K562 (cell line): ENCODE data around the gene MMP28. TPM values are rescaled to one million over a fixed set of nuclear protein-coding genes. Genes with fewer than 3 reads are reported as not detected.

ENCODE experiments used
- ATAC-seq: fragments of 200-7000 bp; cut with Tn5 transposase; 3 replicates; pipeline ENCODE4 v1.9.1; 2020; ENCODE audit warnings: moderate library complexity
- BruUV-seq: library from RNA; stranded (reverse); fragments of 400-500 nt; replicated peaks from 2 replicates; lab custom pipeline; 2021; lab: Mats Ljungman, UMichigan
- CTCF ChIA-PET: fragments of 300-600 bp; formaldehyde crosslinking; extraction: SDS; loops from one replicate; lab custom pipeline; 2021; ENCODE audit warnings: low intra/inter-chr PET ratio; lab: Yijun Ruan, JAX
- POLR2A ChIA-PET: fragments of 300-600, 350-650 bp; sonication (Branson Sonifier 250); formaldehyde crosslinking; extraction: SDS; loops from one replicate; lab custom pipeline; 2021; ENCODE audit warnings: antibody characterized with exemption, inconsistent platforms; lab: Yijun Ruan, JAX
- DNase-seq, 4 experiments: peaks; one replicate each; pipeline versions ENCODE4 v3.0.0 to v3.0.0-alpha.2; 2011 to 2018; ENCODE audit warnings: low spot score in 3 of 4, mixed read lengths in 3 of 4; ENCODE audit errors: extremely low read depth in 1 of 4
- FAIRE-seq: peaks from 2 replicates; lab custom pipeline; 2011; peaks lifted over from hg19 to GRCh38; lab: Jason Lieb, UNC
- H2AFZ ChIP-seq: 2 replicates; pipeline ENCODE4 v1.6.0; 2011; ENCODE audit warnings: low read depth, low read length, control low read depth, inconsistent platforms
- H3K27ac ChIP-seq: fragments of 200-600 bp; 3 replicates; pipeline ENCODE4 v1.8.0; 2011; ENCODE audit warnings: low read depth, mild to moderate bottlenecking, control low read depth, inconsistent platforms, low read length, moderate library complexity, mixed read lengths; ENCODE audit errors: extremely low read depth
- H3K27me3 ChIP-seq, 2 experiments: fragments of 300-600 bp in 1 of 2; 2 replicates in 1 of 2; 3 replicates in 1 of 2; pipeline versions ENCODE4 v1.6.0 to v1.8.0; 2011; ENCODE audit warnings: inconsistent platforms in 2 of 2, low read length in 2 of 2, mild to moderate bottlenecking in 1 of 2, mixed read lengths in 1 of 2, moderate library complexity in 1 of 2; ENCODE audit not compliant: control insufficient read depth in 2 of 2, insufficient read depth in 2 of 2
- H3K36me3 ChIP-seq: fragments of 300-600 bp; 3 replicates; pipeline ENCODE4 v1.8.0; 2011; ENCODE audit warnings: mild to moderate bottlenecking, low read length, inconsistent platforms; ENCODE audit not compliant: control insufficient read depth, insufficient read depth
- H3K4me1 ChIP-seq, 2 experiments: fragments of 200-600 bp in 1 of 2; replicated peaks in 1 of 2; 2 replicates in 1 of 2; 3 replicates in 1 of 2; pipeline versions ENCODE4 v1.5.1 to v1.8.0; 2011; ENCODE audit warnings: inconsistent platforms in 2 of 2, low read length in 2 of 2, mild to moderate bottlenecking in 1 of 2, mixed read lengths in 1 of 2, moderate library complexity in 1 of 2; ENCODE audit not compliant: control insufficient read depth in 2 of 2, insufficient read depth in 2 of 2
- H3K4me2 ChIP-seq: 2 replicates; pipeline ENCODE4 v1.6.1; 2011; ENCODE audit warnings: low read length, control low read depth, inconsistent platforms, mixed read lengths; ENCODE audit not compliant: insufficient read depth
- H3K4me3 ChIP-seq: fragments of 200-600 bp; sonication (generic), shearing (Covaris generic); 2 replicates; pipeline ENCODE4 v1.5.1; 2016; ENCODE audit warnings: control low read depth, inconsistent platforms
- H3K79me2 ChIP-seq: fragments of 200-600 bp; 3 replicates; pipeline ENCODE4 v1.8.0; 2011; ENCODE audit warnings: low read length, inconsistent platforms; ENCODE audit not compliant: control insufficient read depth, insufficient read depth
- H3K9ac ChIP-seq, 2 experiments: 2 replicates each; pipeline versions ENCODE4 v1.6.0 to v1.6.1; 2011; ENCODE audit warnings: low read depth in 2 of 2, low read length in 2 of 2, control low read depth in 1 of 2, inconsistent platforms in 1 of 2, mild to moderate bottlenecking in 1 of 2, mixed read lengths in 1 of 2; ENCODE audit not compliant: insufficient read depth in 1 of 2
- H3K9me1 ChIP-seq: one replicate; pipeline ENCODE4 v1.6.0; 2011; ENCODE audit warnings: inconsistent platforms, mild to moderate bottlenecking, low read length, moderate library complexity; ENCODE audit not compliant: control insufficient read depth, insufficient read depth
- H3K9me3 ChIP-seq: replicated peaks from 2 replicates; pipeline ENCODE4 v1.5.1; 2011; ENCODE audit warnings: low read depth, low read length, inconsistent platforms; ENCODE audit not compliant: control insufficient read depth, insufficient read depth
- H4K20me1 ChIP-seq: replicated peaks from 2 replicates; pipeline ENCODE4 v1.6.1; 2011; ENCODE audit warnings: low read length, inconsistent platforms, mixed read lengths; ENCODE audit not compliant: control insufficient read depth, insufficient read depth
- CHD1 ChIP-seq: fragments of 200-600 bp; sonication (generic); IDR thresholded peaks from one replicate; pipeline ENCODE4 v1.6.1; 2012; ENCODE audit warnings: mild to moderate bottlenecking, moderate library complexity, low read length, inconsistent platforms
- JUN ChIP-seq, 2 experiments: sonication (generic) in 1 of 2; formaldehyde crosslinking in 1 of 2; IDR thresholded peaks; 2 replicates each; pipeline versions ENCODE4 v1.6.1 to v1.8.0; 2012 to 2022; ENCODE audit warnings: borderline replicate concordance in 2 of 2, mild to moderate bottlenecking in 2 of 2, improper control_type of control experiment in 1 of 2, low read depth in 1 of 2, low read length in 1 of 2, missing genetic modification reagents in 1 of 2
- JUNB ChIP-seq: fragments of 450-650 bp; formaldehyde crosslinking; conservative IDR thresholded peaks from 2 replicates; pipeline ENCODE4 v1.4.0; 2020; ENCODE audit warnings: mild to moderate bottlenecking
- MYBL2 ChIP-seq, 2 experiments: fragments of 450-650 bp in 1 of 2; sonication (generic) in 1 of 2; formaldehyde crosslinking in 1 of 2; IDR thresholded peaks; 2 replicates each; pipeline versions ENCODE4 v1.6.1 to v1.8.1; 2017 to 2022; ENCODE audit warnings: borderline replicate concordance in 1 of 2, inconsistent platforms in 1 of 2, low read depth in 1 of 2, mild to moderate bottlenecking in 1 of 2, missing genetic modification reagents in 1 of 2, moderate library complexity in 1 of 2
- NCOA1 ChIP-seq: fragments of 450-650 bp; IDR thresholded peaks from 2 replicates; pipeline ENCODE4 v1.6.1; 2016; ENCODE audit warnings: low read depth
- NUFIP1 ChIP-seq: fragments of 450-650 bp; IDR thresholded peaks from 2 replicates; pipeline ENCODE4 v1.6.1; 2018; ENCODE audit not compliant: partially characterized antibody
- RBM34 ChIP-seq: fragments of 200-400 bp; formaldehyde crosslinking; IDR thresholded peaks from 2 replicates; pipeline ENCODE4 v1.6.1; 2018; ENCODE audit warnings: low read length, borderline replicate concordance; ENCODE audit not compliant: insufficient read depth
- SRSF7 ChIP-seq: fragments of 200-400 bp; formaldehyde crosslinking; optimal IDR thresholded peaks from 2 replicates; pipeline ENCODE3; 2017; ENCODE audit warnings: mild to moderate bottlenecking, low read depth, low read length
- VEZF1 ChIP-seq: fragments of 200-800 bp; sonication (Bioruptor generic); IDR thresholded peaks from 2 replicates; pipeline ENCODE4 v1.6.1; 2017; ENCODE audit warnings: missing genetic modification characterization, missing compliant biosample characterization
- ZNF431 ChIP-seq: sonication (generic); formaldehyde crosslinking; IDR thresholded peaks from 2 replicates; pipeline ENCODE4 v1.8.0; 2022; ENCODE audit warnings: mild to moderate bottlenecking, missing genetic modification reagents
- ZNF444 ChIP-seq: fragments of 250-450 bp; sonication (Bioruptor Pico); IDR thresholded peaks from 2 replicates; pipeline ENCODE4 v1.4.0; 2020; ENCODE audit warnings: mild to moderate bottlenecking, moderate library complexity
- ZNF830 ChIP-seq: fragments of 250-450 bp; sonication (Bioruptor Pico); IDR thresholded peaks from 2 replicates; pipeline ENCODE4 v1.5.0; 2021; ENCODE audit warnings: mild to moderate bottlenecking
- WGBS: fragments of 100-300 bp; shearing (Covaris generic); methylation state at CpG from one replicate; pipeline ENCODE4 v1.1.6; 2016; ENCODE audit warnings: low coverage, mixed read lengths; ENCODE audit not compliant: insufficient coverage; ENCODE audit errors: missing lambda C conversion rate; 5-methylcytosine and 5-hydroxymethylcytosine counted together
- in situ Hi-C: fragments of 300-500 bp; cut with MboI; formaldehyde crosslinking; loops from 4 replicates; pipeline ENCODE4 v1.15.0; 2018; ENCODE audit warnings: inconsistent platforms, mixed read lengths
- intact Hi-C: fragments of 100-400 bp; cut with micrococcal nuclease; formaldehyde crosslinking; loops from 2 replicates; pipeline ENCODE4 v1.14.2; 2022
- polyA plus RNA-seq, 8 experiments: library from polyadenylated mRNA; depleted of rRNA in 4 of 8; stranded (reverse) in 5 of 8; unstranded in 3 of 8; fragments of >200 nt; fragmentation: Nextera tagmentation in 2 of 8; fragmentation: Illumina TruSeq in 1 of 8; extraction: Ambion mirVana in 2 of 8; extraction: Trizol in 1 of 8; gene quantifications; 2 replicates each; pipeline versions ENCODE4 v1.2.1 to v1.2.3, GENCODE V29; 2011 to 2014; ENCODE audit warnings: inconsistent platforms in 1 of 8, missing spikeins in 1 of 8
- total RNA-seq, 7 experiments: library from RNA; depleted of rRNA in 6 of 7; stranded (reverse); fragments of >200 nt in 6 of 7; fragmentation: Illumina TruSeq in 2 of 7; extraction: Trizol in 2 of 7; gene quantifications; 2 replicates each; pipeline versions ENCODE4 v1.2.1 to v1.2.3, GENCODE V29; 2011 to 2021; ENCODE audit warnings: low replicate concordance in 1 of 7

MMP28 gene
- total and polyA plus RNA-seq, 9 of the 15 experiments (the other 6 are each of a cell fraction or from before 2014, with no cell fraction given): not detected

GRCh38 chr17:35765086-35765710, 30.2 kb downstream of the MMP28 start:
- Histone ChIP-seq H3K4me1 (peaks cover 0 to 22% of the 10 kb centered on the region in 2 experiments; a peak in 3 of 5 replicates), H3K4me2 (0 out of 2 replicates have a peak overlapping the region, but pooled peaks have one; percentile 76), H4K20me1 (no peaks in the 10 kb centered on the region), H3K27me3 (peaks cover 28 to 71% of the 10 kb centered on the region in 2 experiments; a peak in 4 of 5 replicates), H3K9me1 (peaks cover 3% of the 10 kb centered on the region), H3K9me3 (no peaks in the 10 kb centered on the region), H3K4me3 (no peak overlapping the region), H3K79me2 (no peaks in the 10 kb centered on the region), H2AFZ (no peak overlapping the region), H3K27ac (no peak overlapping the region), H3K9ac (no peak overlapping the region; a peak in 1 of 4 replicates), H3K36me3 (no peaks in the 10 kb centered on the region)
- ATAC-seq (no peak), DNase-seq (no peak), FAIRE-seq (no peak)
- intact Hi-C loops (loop anchor here (10.0 kb wide), 1 partner anchor 180 kb away; the partner anchor contains the start of gene LYZL6), in situ Hi-C loops (loop anchor here (5.0 kb wide), 1 partner anchor 42 kb away; the partner anchor contains the start of gene TAF15)
- no peak for TF ChIP-seq NUFIP1
- no peak for TF ChIP-seq JUN (IDR thresholded peaks at IDR 0.05; ENCODE audit: borderline replicate concordance, low read depth, low read length)
- no peak for TF ChIP-seq JUN (CRISPR knock-in tag; IDR thresholded peaks at IDR 0.05; ENCODE audit: borderline replicate concordance)
- TF ChIP-seq ZNF830 (CRISPR knock-in tag): no peak
- no peak for TF ChIP-seq ZNF444 (CRISPR knock-in tag)
- no peak for TF ChIP-seq SRSF7
- TF ChIP-seq ZNF431 (CRISPR knock-in tag): no peak
- TF ChIP-seq VEZF1: no peak
- no peak for TF ChIP-seq CHD1
- TF ChIP-seq NCOA1: no peak
- no peak for TF ChIP-seq MYBL2 (IDR thresholded peaks at IDR 0.05; ENCODE audit: low read depth)
- TF ChIP-seq MYBL2 (CRISPR knock-in tag; IDR thresholded peaks at IDR 0.05; ENCODE audit: borderline replicate concordance): no peak
- no peak for TF ChIP-seq JUNB (CRISPR knock-in tag)
- no peak for TF ChIP-seq RBM34
- CTCF ChIA-PET: interaction anchor here (2.6 to 2.9 kb wide), 2 partner anchors 39 to 43 kb away, joined by 26 to 39 read pairs; partner anchors contain the start of gene TAF15
- POLR2A ChIA-PET: interaction anchor here (2.3 kb wide), 1 partner anchor 44 kb away, joined by 13 read pairs; the partner anchor contains the start of gene TAF15
- no TSS peak for BruUV-seq
- WGBS: 15% methylated on average over 10 of the region's 11 CpGs
